ENCODE measurements around the gene KLHDC4. TPM values are rescaled to one million over a fixed set of nuclear protein-coding genes. Genes with fewer than 3 reads are reported as not detected.

The KLHDC4 gene
- total RNA-seq, 2 experiments from 2014 or later: 147 to 233 TPM

- BruUV-seq (replicated peaks): no TSS peak
- peak overlapping the region; percentile 75 for H3K27ac ChIP-seq (ENCODE audit: low read depth, low read length, poor library complexity, severe bottlenecking)
- peaks cover 49% of the 10 kb centered on the region for H3K79me2 ChIP-seq (ENCODE audit: insufficient read depth, low read depth, low read length)
- DNase-seq (ENCODE audit: low spot score): no peak
- peak overlapping the region; percentile 100 for H3K4me2 ChIP-seq (ENCODE audit: low read length)
- no peaks in the 10 kb centered on the region for H3K9me2 ChIP-seq (ENCODE audit: insufficient read depth, low read length)
- H3K36me3 ChIP-seq (ENCODE audit: insufficient read depth, low read length): peaks cover 35% of the 10 kb centered on the region
- H4K20me1 ChIP-seq (ENCODE audit: insufficient read depth, low read length): peaks cover 21% of the 10 kb centered on the region; the same call in 1 of the 2 replicates
- H3K9me3 ChIP-seq (ENCODE audit: low read length): no peaks in the 10 kb centered on the region
- intact Hi-C loops (cut with micrococcal nuclease; ENCODE audit: unreplicated experiment): loop anchor here (2.0 to 5.0 kb wide), 2 partner anchors 44 to 66 kb away; no protein-coding TSS in a partner anchor
- H3K4me1 ChIP-seq (ENCODE audit: insufficient read depth, low read length, poor library complexity, severe bottlenecking): peaks cover 67% of the 10 kb centered on the region
- TF ChIP-seq CTCF (conservative IDR thresholded peaks at IDR 0.05; ENCODE audit: low read length): no peak
- no peak for TF ChIP-seq EZH2phosphoT487 (IDR thresholded peaks at IDR 0.05; ENCODE audit: borderline replicate concordance, low read depth, low read length)
- H2AFZ ChIP-seq (ENCODE audit: low read length): peak overlapping the region; percentile 68; the same call in 1 of the 2 replicates
- ChIA-PET POLR2A (interaction anchor here (0.9 to 2.0 kb wide), 3 partner anchors 9 to 32 kb away, joined by 3 to 7 read pairs (median 6); no protein-coding TSS in a partner anchor), CTCF (ENCODE audit: unreplicated experiment) (no interaction called here)
- peak overlapping the region; percentile 86 for H3K4me3 ChIP-seq (ENCODE audit: low read depth, low read length, poor library complexity, severe bottlenecking)
Observed at GRCh38 chr16:87766485-87766797, 655 bp upstream of the KLHDC4 start.

- intact Hi-C loops (cut with micrococcal nuclease; ENCODE audit: unreplicated experiment): loop anchor here (5.0 kb wide), 1 partner anchor 43 kb away; no protein-coding TSS in a partner anchor
- H4K20me1 ChIP-seq (ENCODE audit: insufficient read depth, low read length): peaks cover 24% of the 10 kb centered on the region; the same call in 1 of the 2 replicates
- H3K36me3 ChIP-seq (ENCODE audit: insufficient read depth, low read length): peaks cover 45% of the 10 kb centered on the region
- no peaks in the 10 kb centered on the region for H3K9me2 ChIP-seq (ENCODE audit: insufficient read depth, low read length)
- no peak for TF ChIP-seq CTCF (conservative IDR thresholded peaks at IDR 0.05; ENCODE audit: low read length)
- no peak for TF ChIP-seq EZH2phosphoT487 (IDR thresholded peaks at IDR 0.05; ENCODE audit: borderline replicate concordance, low read depth, low read length)
- H2AFZ ChIP-seq (ENCODE audit: low read length): peak overlapping the region; percentile 68
- peak overlapping the region; percentile 75 for H3K27ac ChIP-seq (ENCODE audit: low read depth, low read length, poor library complexity, severe bottlenecking)
- H3K4me1 ChIP-seq (ENCODE audit: insufficient read depth, low read length, poor library complexity, severe bottlenecking): peaks cover 58% of the 10 kb centered on the region
- BruUV-seq (replicated peaks): no TSS peak
- H3K4me2 ChIP-seq (ENCODE audit: low read length): peak overlapping the region; percentile 100
- H3K4me3 ChIP-seq (ENCODE audit: low read depth, low read length, poor library complexity, severe bottlenecking): peak overlapping the region; percentile 86
- POLR2A ChIA-PET: interaction anchor here (0.9 to 2.0 kb wide), 5 partner anchors 10 to 102 kb away, joined by 3 to 8 read pairs (median 6); no protein-coding TSS in a partner anchor
- CTCF ChIA-PET (ENCODE audit: unreplicated experiment): no interaction called here
- no peaks in the 10 kb centered on the region for H3K9me3 ChIP-seq (ENCODE audit: low read length)
- peak; percentile 68 for DNase-seq (ENCODE audit: low spot score)
- peaks cover 59% of the 10 kb centered on the region for H3K79me2 ChIP-seq (ENCODE audit: insufficient read depth, low read depth, low read length)
Observed at GRCh38 chr16:87765473-87765775, 362 bp downstream of the KLHDC4 start.

Data from OCI-LY7 (cell line).